Endodermal cell (in vitro differentiated cells): Measurements from ENCODE around the gene AKAP7. TPM values are rescaled to one million over a fixed set of nuclear protein-coding genes. Genes with fewer than 3 reads are reported as not detected.

ENCODE experiments used
- DNase-seq: peaks from one replicate; pipeline ENCODE4 v3.0.0-alpha.2; 2017
- H3K27ac ChIP-seq: 2 replicates; pipeline ENCODE4 v1.5.1; 2013; ENCODE audit warnings: mild to moderate bottlenecking, low read depth, low read length, moderate library complexity
- H3K27me3 ChIP-seq: 2 replicates; pipeline ENCODE4 v1.6.1; 2013; ENCODE audit warnings: mild to moderate bottlenecking, low read length, moderate library complexity; ENCODE audit not compliant: insufficient read depth, control insufficient read depth, poor library complexity, severe bottlenecking
- H3K36me3 ChIP-seq: 2 replicates; pipeline ENCODE4 v1.7.0; 2013; ENCODE audit warnings: mild to moderate bottlenecking, low read length, moderate library complexity; ENCODE audit not compliant: control insufficient read depth, insufficient read depth
- H3K4me1 ChIP-seq: one replicate; pipeline ENCODE4 v1.7.0; 2013; ENCODE audit warnings: low read length; ENCODE audit not compliant: control insufficient read depth, insufficient read depth
- H3K4me3 ChIP-seq: 2 replicates; pipeline ENCODE4 v1.5.1; 2013; ENCODE audit warnings: mild to moderate bottlenecking, low read length, moderate library complexity
- H3K9ac ChIP-seq: 2 replicates; pipeline ENCODE4 v1.6.1; 2013; ENCODE audit warnings: mild to moderate bottlenecking, low read length, moderate library complexity; ENCODE audit not compliant: poor library complexity, severe bottlenecking; ENCODE audit errors: extremely low read depth
- H3K9me3 ChIP-seq: 2 replicates; pipeline ENCODE4 v1.6.1; 2013; ENCODE audit warnings: mild to moderate bottlenecking, low read length, moderate library complexity; ENCODE audit not compliant: control insufficient read depth
- H3K27ac Mint-ChIP-seq: 2 replicates; pipeline ENCODE4 v1.8.0; 2020; ENCODE audit warnings: mixed read lengths
- H3K27me3 Mint-ChIP-seq: 2 replicates; pipeline ENCODE4 v1.8.0; 2021; ENCODE audit warnings: mild to moderate bottlenecking, mixed read lengths; ENCODE audit not compliant: insufficient read depth
- H3K36me3 Mint-ChIP-seq: 2 replicates; pipeline ENCODE4 v1.8.0; 2020; ENCODE audit warnings: low read depth, mixed read lengths
- H3K4me1 Mint-ChIP-seq: 2 replicates; pipeline ENCODE4 v1.8.0; 2020; ENCODE audit warnings: mixed read lengths
- H3K4me3 Mint-ChIP-seq: 2 replicates; pipeline ENCODE4 v1.8.0; 2020; ENCODE audit warnings: mild to moderate bottlenecking, moderate library complexity, mixed read lengths
- H3K9me3 Mint-ChIP-seq: 2 replicates; pipeline ENCODE4 v1.8.0; 2020; ENCODE audit warnings: mild to moderate bottlenecking, mixed read lengths
- CTCF ChIP-seq: fragments of 200-600 bp; sonication (generic); conservative IDR thresholded peaks from 2 replicates; pipeline ENCODE4 v1.5.0; 2021; ENCODE audit warnings: antibody characterized with exemption, mild to moderate bottlenecking
- WGBS, 2 experiments: methylation state at CpG; one replicate each; pipeline versions ENCODE4 v1.1.5 to v1.1.7; 2013; ENCODE audit warnings: missing lambda C conversion rate in 2 of 2, mixed read lengths in 1 of 2; ENCODE audit not compliant: insufficient coverage in 1 of 2, insufficient read length in 1 of 2; 5-methylcytosine and 5-hydroxymethylcytosine counted together
- total RNA-seq, 2 donors: library from RNA; stranded (reverse); fragmentation: NEBNext Ultra II Directional in 1 of 2; extraction: Animal tissue kit (Norgen Biotek cat#: 25700) in 1 of 2; gene quantifications; 2 replicates in 1 of 2; 3 replicates in 1 of 2; pipeline ENCODE4 v1.2.1, GENCODE V29; 2021

AKAP7 gene
- total RNA-seq, 2 donors from 2014 or later, result 6.2 to 6.7 TPM

DNA sequence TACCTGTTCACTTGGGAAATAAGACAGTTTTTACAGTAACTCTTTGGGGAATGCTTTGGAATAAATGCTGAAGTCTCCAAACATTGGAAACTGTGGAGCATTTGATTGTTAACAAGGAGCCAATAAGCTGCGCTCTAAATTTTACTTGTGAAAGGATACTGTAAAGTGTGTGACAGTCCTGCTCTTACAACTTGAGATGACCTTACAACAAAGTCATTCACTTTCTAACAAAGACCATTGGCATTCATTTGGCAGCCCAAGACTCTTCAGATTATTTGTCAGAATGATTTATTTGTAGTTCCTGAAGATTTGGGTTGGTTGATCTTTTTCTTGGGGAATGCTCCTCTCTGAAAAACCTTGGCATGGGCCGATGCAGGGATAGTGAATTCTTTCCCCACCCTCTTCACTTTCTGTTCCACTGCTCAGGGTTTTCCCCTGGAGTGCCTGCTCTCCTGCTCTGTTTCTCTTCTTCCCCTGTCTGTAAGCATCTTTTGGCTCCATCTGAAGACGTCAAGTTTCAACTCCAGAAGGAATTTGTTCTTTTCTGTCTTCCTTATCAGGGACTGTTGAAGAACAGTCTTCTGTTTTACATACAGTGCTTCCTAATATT lies 116.4 kb downstream of the AKAP7 start:
- peaks cover 21% of the 10 kb centered on the region for H3K4me1 Mint-ChIP-seq
- H3K36me3 Mint-ChIP-seq, result no peaks in the 10 kb centered on the region
- Histone ChIP-seq H3K9me3 (no peaks in the 10 kb centered on the region), H3K27me3 (no peaks in the 10 kb centered on the region), H3K36me3 (no peaks in the 10 kb centered on the region), H3K4me3 (no peak overlapping the region), H3K9ac (no peak overlapping the region), H3K27ac (no peak overlapping the region), H3K4me1 (no peaks in the 10 kb centered on the region)
- no peaks in the 10 kb centered on the region for H3K9me3 Mint-ChIP-seq
- no peak for DNase-seq
- WGBS, 2 experiments, result 68% methylated on average over 3 of the region's 3 CpGs; no CpG with 5 or more reads in 1 of the 2 experiments
- no peak for TF ChIP-seq CTCF
- H3K4me3 Mint-ChIP-seq, result no peak overlapping the region
- H3K27me3 Mint-ChIP-seq, result peaks cover 2% of the 10 kb centered on the region
- H3K27ac Mint-ChIP-seq, result no peak overlapping the region

DNA sequence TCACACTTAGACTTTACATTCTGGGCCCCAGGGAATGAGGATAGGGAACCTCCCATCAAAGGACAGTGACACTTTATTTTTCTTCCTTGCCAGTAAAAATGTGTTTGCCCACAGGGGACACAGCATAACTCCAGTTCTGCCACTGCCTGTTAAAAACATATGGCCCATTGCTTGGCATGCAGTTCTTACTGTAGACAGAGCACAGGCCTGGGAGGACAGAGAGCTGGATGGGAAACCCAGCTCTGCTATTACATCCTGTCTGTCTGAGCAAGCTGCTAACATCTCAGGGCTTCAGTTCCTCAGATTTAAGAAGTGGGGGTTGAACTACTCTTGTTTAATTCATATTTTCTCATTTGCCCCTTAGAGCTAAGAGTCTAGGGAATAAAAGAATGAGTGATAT lies 120.2 kb downstream of the AKAP7 start:
- Histone ChIP-seq H3K27me3 (no peaks in the 10 kb centered on the region), H3K4me3 (no peak overlapping the region), H3K9me3 (peaks cover 4% of the 10 kb centered on the region), H3K36me3 (no peaks in the 10 kb centered on the region), H3K4me1 (no peaks in the 10 kb centered on the region), H3K27ac (no peak overlapping the region), H3K9ac (no peak overlapping the region)
- no peak for DNase-seq
- no peak for TF ChIP-seq CTCF
- H3K4me3 Mint-ChIP-seq, result no peak overlapping the region
- H3K27me3 Mint-ChIP-seq, result peaks cover 2% of the 10 kb centered on the region
- peaks cover 34% of the 10 kb centered on the region for H3K4me1 Mint-ChIP-seq
- no peak overlapping the region for H3K27ac Mint-ChIP-seq
- peaks cover 11% of the 10 kb centered on the region for H3K9me3 Mint-ChIP-seq
- H3K36me3 Mint-ChIP-seq, result peaks cover 3% of the 10 kb centered on the region

DNA sequence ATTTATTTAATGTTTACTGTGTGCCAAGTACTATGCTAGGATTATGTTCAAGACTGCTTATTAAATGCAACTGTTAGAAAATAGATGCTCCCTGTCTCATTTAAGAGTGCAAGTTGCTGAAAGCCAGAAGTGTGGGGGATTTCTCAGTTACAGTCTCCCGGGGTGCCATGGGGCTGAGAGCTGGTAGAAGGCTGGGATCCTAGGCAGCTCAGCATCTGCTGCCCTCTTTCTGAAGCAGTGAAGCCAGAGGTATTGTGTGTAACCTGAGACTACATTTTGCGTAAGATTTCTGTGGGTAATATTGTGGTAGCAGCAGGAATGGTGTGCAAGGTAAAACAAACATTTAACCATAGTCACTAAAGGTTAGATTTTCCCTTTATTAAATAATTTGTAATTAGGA lies 120.6 kb downstream of the AKAP7 start:
- Mint-ChIP-seq H3K9me3 (peaks cover 16% of the 10 kb centered on the region), H3K27ac (no peak overlapping the region), H3K27me3 (peaks cover 2% of the 10 kb centered on the region), H3K4me1 (peaks cover 30% of the 10 kb centered on the region), H3K4me3 (no peak overlapping the region), H3K36me3 (peaks cover 5% of the 10 kb centered on the region)
- Histone ChIP-seq H3K27ac (no peak overlapping the region), H3K27me3 (no peaks in the 10 kb centered on the region), H3K9me3 (peaks cover 9% of the 10 kb centered on the region), H3K4me1 (no peaks in the 10 kb centered on the region), H3K36me3 (no peaks in the 10 kb centered on the region), H3K9ac (no peak overlapping the region), H3K4me3 (no peak overlapping the region)
- WGBS, 2 experiments, result 67 to 82% methylated on average over 1 to 2 of the region's 2 CpGs
- no peak for TF ChIP-seq CTCF
- DNase-seq, result no peak
